ENCODE measurements around the gene C1QL1.

DNA sequence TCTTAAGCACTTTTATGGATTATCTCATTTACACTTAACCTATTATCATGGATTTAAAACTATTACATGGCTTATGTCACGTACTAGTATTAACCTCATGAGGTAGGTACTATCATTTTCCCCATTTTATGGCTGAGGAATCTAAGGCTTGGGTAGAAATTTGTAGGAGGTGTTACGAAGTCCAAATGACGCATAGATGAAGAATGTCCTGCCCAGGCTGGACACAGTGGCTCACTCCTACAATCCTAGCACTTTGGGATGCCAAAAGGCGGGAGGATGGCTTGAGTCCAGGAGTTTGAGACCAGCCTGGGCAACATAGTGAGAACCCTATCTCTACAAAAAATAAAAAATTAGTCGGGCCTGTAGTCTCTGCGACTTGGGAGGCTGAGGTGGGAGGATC, 4.8 kb upstream of the C1QL1 start:
- TF ChIP-seq, protein P1, sequence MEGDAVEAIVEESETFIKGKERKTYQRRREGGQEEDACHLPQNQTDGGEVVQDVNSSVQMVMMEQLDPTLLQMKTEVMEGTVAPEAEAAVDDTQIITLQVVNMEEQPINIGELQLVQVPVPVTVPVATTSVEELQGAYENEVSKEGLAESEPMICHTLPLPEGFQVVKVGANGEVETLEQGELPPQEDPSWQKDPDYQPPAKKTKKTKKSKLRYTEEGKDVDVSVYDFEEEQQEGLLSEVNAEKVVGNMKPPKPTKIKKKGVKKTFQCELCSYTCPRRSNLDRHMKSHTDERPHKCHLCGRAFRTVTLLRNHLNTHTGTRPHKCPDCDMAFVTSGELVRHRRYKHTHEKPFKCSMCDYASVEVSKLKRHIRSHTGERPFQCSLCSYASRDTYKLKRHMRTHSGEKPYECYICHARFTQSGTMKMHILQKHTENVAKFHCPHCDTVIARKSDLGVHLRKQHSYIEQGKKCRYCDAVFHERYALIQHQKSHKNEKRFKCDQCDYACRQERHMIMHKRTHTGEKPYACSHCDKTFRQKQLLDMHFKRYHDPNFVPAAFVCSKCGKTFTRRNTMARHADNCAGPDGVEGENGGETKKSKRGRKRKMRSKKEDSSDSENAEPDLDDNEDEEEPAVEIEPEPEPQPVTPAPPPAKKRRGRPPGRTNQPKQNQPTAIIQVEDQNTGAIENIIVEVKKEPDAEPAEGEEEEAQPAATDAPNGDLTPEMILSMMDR (IDR thresholded peaks at IDR 0.05): no peak
- TF ChIP-seq EZH2 (IDR thresholded peaks at IDR 0.05) (no peak), EZH2phosphoT487 (IDR thresholded peaks at IDR 0.05) (no peak)

Measured in neural progenitor cell (in vitro differentiated cells).